Measurements from ENCODE around the gene KCNH8. TPM values are rescaled to one million over a fixed set of nuclear protein-coding genes. Genes with fewer than 3 reads are reported as not detected.

KCNH8 gene
- total RNA-seq, 2 experiments from 2014 or later, result not detected

GRCh38 chr3:19248143-19248542 lies 99.8 kb downstream of the KCNH8 start:
- POLR2A ChIA-PET, result no interaction called here
- TF ChIP-seq CTCF (IDR thresholded peaks at IDR 0.05), result no peak
- no peak for ATAC-seq
- Mint-ChIP-seq H3K27me3 (peaks cover 1% of the 10 kb centered on the region), H3K9me3 (peaks cover 4% of the 10 kb centered on the region), H3K4me1 (ENCODE audit: low read depth) (no peaks in the 10 kb centered on the region), H3K4me3 (no peak overlapping the region), H3K36me3 (ENCODE audit: low read depth) (no peaks in the 10 kb centered on the region), H3K27ac (no peak overlapping the region)
- intact Hi-C loops (cut with micrococcal nuclease), result no loop called here
- CTCF ChIA-PET, result no interaction called here
- DNase-seq, result no peak

- TF ChIP-seq CTCF (IDR thresholded peaks at IDR 0.05), result no peak
- ChIA-PET CTCF (no interaction called here), POLR2A (no interaction called here)
- ATAC-seq, result no peak
- Mint-ChIP-seq H3K9me3 (peaks cover 4% of the 10 kb centered on the region), H3K4me1 (ENCODE audit: low read depth) (no peaks in the 10 kb centered on the region), H3K27ac (no peak overlapping the region), H3K36me3 (ENCODE audit: low read depth) (no peaks in the 10 kb centered on the region), H3K4me3 (no peak overlapping the region), H3K27me3 (peaks cover 1% of the 10 kb centered on the region)
- intact Hi-C loops (cut with micrococcal nuclease), result no loop called here
- no peak for DNase-seq
Observed at GRCh38 chr3:19248767-19249166, 100.5 kb downstream of the KCNH8 start.

- Mint-ChIP-seq H3K36me3 (ENCODE audit: low read depth) (no peaks in the 10 kb centered on the region), H3K9me3 (no peaks in the 10 kb centered on the region), H3K4me3 (no peak overlapping the region), H3K27me3 (peaks cover 1% of the 10 kb centered on the region), H3K4me1 (ENCODE audit: low read depth) (no peaks in the 10 kb centered on the region), H3K27ac (no peak overlapping the region)
- DNase-seq (peak; percentile 4), ATAC-seq (no peak)
- ChIA-PET CTCF (interaction anchor here (0.8 kb wide), 2 partner anchors 186 to 196 kb away, joined by 3 read pairs; no protein-coding TSS in a partner anchor), POLR2A (no interaction called here)
- no peak for TF ChIP-seq CTCF (IDR thresholded peaks at IDR 0.05)
- intact Hi-C loops (cut with micrococcal nuclease), result no loop called here
Observed at GRCh38 chr3:19250959-19251610, 102.8 kb downstream of the KCNH8 start.

- Mint-ChIP-seq H3K4me1 (ENCODE audit: low read depth) (no peaks in the 10 kb centered on the region), H3K9me3 (no peaks in the 10 kb centered on the region), H3K27ac (no peak overlapping the region), H3K4me3 (no peak overlapping the region), H3K36me3 (ENCODE audit: low read depth) (no peaks in the 10 kb centered on the region), H3K27me3 (peaks cover 1% of the 10 kb centered on the region)
- ChIA-PET CTCF (no interaction called here), POLR2A (no interaction called here)
- TF ChIP-seq CTCF (IDR thresholded peaks at IDR 0.05), result no peak
- intact Hi-C loops (cut with micrococcal nuclease), result no loop called here
- DNase-seq (no peak), ATAC-seq (no peak)
Observed at GRCh38 chr3:19254189-19254588, 105.9 kb downstream of the KCNH8 start.

- Mint-ChIP-seq H3K9me3 (no peaks in the 10 kb centered on the region), H3K27me3 (peaks cover 1% of the 10 kb centered on the region), H3K27ac (no peak overlapping the region), H3K4me1 (ENCODE audit: low read depth) (no peaks in the 10 kb centered on the region), H3K36me3 (ENCODE audit: low read depth) (no peaks in the 10 kb centered on the region), H3K4me3 (no peak overlapping the region)
- CTCF ChIA-PET, result no interaction called here
- DNase-seq (no peak), ATAC-seq (no peak)
- TF ChIP-seq CTCF (IDR thresholded peaks at IDR 0.05), result no peak
- intact Hi-C loops (cut with micrococcal nuclease), result no loop called here
- POLR2A ChIA-PET, result no interaction called here
Observed at GRCh38 chr3:19254784-19255338, 106.6 kb downstream of the KCNH8 start.
